Retinal pigment epithelial cell (primary cell): ENCODE measurements around the gene PON3.

Experiments
- DNase-seq: peaks from one replicate; pipeline ENCODE4 v3.0.0-alpha.2; 2010; ENCODE audit warnings: low read depth
- H3K4me3 ChIP-seq: 2 replicates; pipeline ENCODE4 v1.5.1; 2011; ENCODE audit warnings: mild to moderate bottlenecking, low read length, control low read depth, moderate library complexity
- CTCF ChIP-seq: conservative IDR thresholded peaks from 2 replicates; pipeline ENCODE4 v1.5.1; 2011; ENCODE audit warnings: low read depth, low read length, control low read depth, inconsistent platforms

The PON3 gene

GRCh38 chr7:95396136-95397032 lies at the start of gene PON3:
TSS of gene PON3 (minus strand) at chr7:95396375. CDS start at chr7:95396350, 25 bp downstream.
- DNase-seq: no peak
- H3K4me3 ChIP-seq: peak within 1 kb of the TSS; percentile 36
- TF ChIP-seq CTCF: peak; percentile 36

- no peak for DNase-seq
- no peak for TF ChIP-seq CTCF
- no peak overlapping the region for H3K4me3 ChIP-seq
These were observed 48.6 kb upstream of the PON3 start for GRCh38 chr7:95444796-95445195.

- no peak for DNase-seq
- no peak for TF ChIP-seq CTCF
- no peak overlapping the region for H3K4me3 ChIP-seq
These were observed 45.1 kb upstream of the PON3 start for GRCh38 chr7:95441042-95441823.

- no peak for TF ChIP-seq CTCF
- no peak overlapping the region for H3K4me3 ChIP-seq
- no peak for DNase-seq
These were observed 44.3 kb upstream of the PON3 start for GRCh38 chr7:95440394-95441038.

GRCh38 chr7:95436407-95436806 lies 40.2 kb upstream of the PON3 start:
- TF ChIP-seq CTCF: no peak
- no peak overlapping the region for H3K4me3 ChIP-seq
- no peak for DNase-seq

GRCh38 chr7:95435422-95435780 lies 39.2 kb upstream of the PON3 start:
- TF ChIP-seq CTCF: no peak
- H3K4me3 ChIP-seq: peak overlapping the region; percentile 56
- DNase-seq: no peak
